Parathyroid adenoma (tissue), 2 donors: ENCODE results near the gene GPALPP1.

Experiments
- H2AFZ ChIP-seq: fragments of 300-600 bp; sonication (generic); one replicate; pipeline ENCODE4 v1.7.0; 2017; ENCODE audit warnings: antibody characterized with exemption, mild to moderate bottlenecking
- H3K27ac ChIP-seq: fragments of 300-600 bp; sonication (generic); one replicate; pipeline ENCODE4 v1.7.0; 2017
- H3K27me3 ChIP-seq: fragments of 300-600 bp; sonication (generic); one replicate; pipeline ENCODE4 v1.7.0; 2017; ENCODE audit warnings: low read length; ENCODE audit not compliant: control insufficient read depth, insufficient read depth
- H3K36me3 ChIP-seq: fragments of 300-600 bp; sonication (generic); one replicate; pipeline ENCODE4 v1.7.0; 2017; ENCODE audit warnings: low read length; ENCODE audit not compliant: control insufficient read depth, insufficient read depth
- H3K4me1 ChIP-seq: fragments of 300-600 bp; sonication (generic); one replicate; pipeline ENCODE4 v1.7.0; 2017; ENCODE audit warnings: control low read depth
- H3K4me2 ChIP-seq: fragments of 300-600 bp; sonication (generic); one replicate; pipeline ENCODE4 v1.7.0; 2017; ENCODE audit warnings: low read length
- H3K4me3 ChIP-seq: fragments of 300-600 bp; sonication (generic); one replicate; pipeline ENCODE4 v1.7.0; 2017; ENCODE audit warnings: low read depth, low read length
- H3K79me2 ChIP-seq: fragments of 300-600 bp; sonication (generic); one replicate; pipeline ENCODE4 v1.7.0; 2017; ENCODE audit warnings: control low read depth
- H3K9ac ChIP-seq: fragments of 300-600 bp; sonication (generic); one replicate; pipeline ENCODE4 v1.7.0; 2017; ENCODE audit warnings: mild to moderate bottlenecking
- H3K9me3 ChIP-seq: fragments of 300-600 bp; sonication (generic); one replicate; pipeline ENCODE4 v1.7.0; 2017; ENCODE audit warnings: low read length; ENCODE audit not compliant: control insufficient read depth
- TF ChIP-seq, protein P1 (sequence below): fragments of 300-600 bp; sonication (generic); IDR thresholded peaks from one replicate; pipeline ENCODE4 v1.7.0; 2017; ENCODE audit warnings: antibody characterized with exemption, mild to moderate bottlenecking
- donor health status: primary hyperparathyroidism.

Gene GPALPP1

DNA sequence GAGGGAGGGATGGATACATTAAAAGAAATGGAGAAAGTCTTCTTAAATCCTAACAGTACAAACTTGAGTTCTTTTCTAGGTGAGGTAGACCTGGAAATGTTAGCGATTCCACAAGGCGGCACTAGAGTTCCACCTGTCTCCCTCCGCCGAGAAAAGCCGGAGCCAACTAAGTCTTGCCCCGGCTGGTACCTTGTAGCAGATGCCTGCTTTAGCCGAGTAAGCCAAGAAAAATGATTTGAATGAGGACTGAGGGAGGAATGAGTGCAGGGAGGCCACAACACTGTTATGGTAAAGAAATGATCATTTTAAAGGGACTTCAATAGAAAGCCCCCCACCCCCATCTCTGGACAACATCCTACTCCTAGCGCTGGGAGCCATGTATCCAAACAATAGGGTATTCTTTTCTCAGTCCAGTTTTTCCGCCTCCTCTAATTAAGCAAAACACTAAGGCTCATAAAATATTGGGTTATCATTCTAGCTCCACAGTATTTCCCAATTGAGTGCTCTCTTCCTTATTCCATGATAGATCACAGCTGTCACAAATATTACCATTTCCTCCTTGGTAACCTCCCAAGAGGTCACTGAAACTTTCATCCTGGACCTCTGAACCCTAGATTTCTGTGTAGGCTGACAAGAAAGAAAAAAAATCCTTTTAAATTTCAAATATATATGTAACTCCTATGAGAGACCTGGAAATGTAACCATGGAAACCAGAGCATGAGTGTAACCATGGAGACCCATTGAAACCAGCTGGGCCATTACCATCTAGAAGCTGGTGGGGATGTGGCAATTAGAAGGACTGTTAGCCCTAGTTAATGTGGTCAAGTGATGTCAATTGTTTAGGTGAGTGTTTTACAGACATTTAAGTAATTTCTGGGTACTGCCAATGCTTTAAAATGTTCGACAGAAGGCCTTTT is 58.3 kb downstream of the GPALPP1 start:
- Histone ChIP-seq H3K4me3 (no peak overlapping the region), H3K36me3 (no peaks in the 10 kb centered on the region), H3K27me3 (no peaks in the 10 kb centered on the region), H3K27ac (no peak overlapping the region), H3K79me2 (no peaks in the 10 kb centered on the region), H3K9ac (no peak overlapping the region), H3K9me3 (no peaks in the 10 kb centered on the region), H3K4me2 (peak overlapping the region; percentile 54), H2AFZ (peak overlapping the region; percentile 77), H3K4me1 (no peaks in the 10 kb centered on the region)
- TF ChIP-seq, protein P1, sequence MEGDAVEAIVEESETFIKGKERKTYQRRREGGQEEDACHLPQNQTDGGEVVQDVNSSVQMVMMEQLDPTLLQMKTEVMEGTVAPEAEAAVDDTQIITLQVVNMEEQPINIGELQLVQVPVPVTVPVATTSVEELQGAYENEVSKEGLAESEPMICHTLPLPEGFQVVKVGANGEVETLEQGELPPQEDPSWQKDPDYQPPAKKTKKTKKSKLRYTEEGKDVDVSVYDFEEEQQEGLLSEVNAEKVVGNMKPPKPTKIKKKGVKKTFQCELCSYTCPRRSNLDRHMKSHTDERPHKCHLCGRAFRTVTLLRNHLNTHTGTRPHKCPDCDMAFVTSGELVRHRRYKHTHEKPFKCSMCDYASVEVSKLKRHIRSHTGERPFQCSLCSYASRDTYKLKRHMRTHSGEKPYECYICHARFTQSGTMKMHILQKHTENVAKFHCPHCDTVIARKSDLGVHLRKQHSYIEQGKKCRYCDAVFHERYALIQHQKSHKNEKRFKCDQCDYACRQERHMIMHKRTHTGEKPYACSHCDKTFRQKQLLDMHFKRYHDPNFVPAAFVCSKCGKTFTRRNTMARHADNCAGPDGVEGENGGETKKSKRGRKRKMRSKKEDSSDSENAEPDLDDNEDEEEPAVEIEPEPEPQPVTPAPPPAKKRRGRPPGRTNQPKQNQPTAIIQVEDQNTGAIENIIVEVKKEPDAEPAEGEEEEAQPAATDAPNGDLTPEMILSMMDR = peak; percentile 63

DNA sequence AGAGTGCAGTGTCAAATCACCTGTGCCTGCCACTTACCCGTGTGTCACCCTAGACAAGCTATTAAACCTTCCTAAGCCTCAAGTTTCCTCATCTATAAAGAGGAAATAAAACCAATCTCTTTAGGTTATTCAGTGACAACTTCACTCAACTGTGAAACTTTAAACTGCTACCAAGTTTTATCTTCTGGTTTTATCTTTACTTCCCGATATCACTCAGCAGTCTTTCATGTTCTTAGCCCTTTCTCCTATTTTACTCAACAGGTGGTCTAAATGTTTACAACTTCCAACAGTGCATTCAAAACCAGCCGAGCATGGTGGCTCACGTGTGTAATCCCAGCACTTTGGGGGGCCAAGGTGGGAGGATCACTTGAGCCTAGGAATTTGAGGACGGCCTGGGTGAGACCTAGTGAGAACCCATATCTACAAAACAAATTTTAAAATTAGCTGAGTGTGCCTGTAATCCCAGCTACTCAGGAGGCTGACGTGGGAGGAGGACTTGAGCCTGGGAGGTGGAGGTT is 59.6 kb downstream of the GPALPP1 start:
- Histone ChIP-seq H3K36me3 (no peaks in the 10 kb centered on the region), H2AFZ (no peak overlapping the region), H3K9ac (no peak overlapping the region), H3K27me3 (no peaks in the 10 kb centered on the region), H3K4me1 (no peaks in the 10 kb centered on the region), H3K79me2 (no peaks in the 10 kb centered on the region), H3K27ac (no peak overlapping the region), H3K9me3 (no peaks in the 10 kb centered on the region), H3K4me3 (no peak overlapping the region), H3K4me2 (no peak overlapping the region)
- TF ChIP-seq, protein P1 = no peak

DNA sequence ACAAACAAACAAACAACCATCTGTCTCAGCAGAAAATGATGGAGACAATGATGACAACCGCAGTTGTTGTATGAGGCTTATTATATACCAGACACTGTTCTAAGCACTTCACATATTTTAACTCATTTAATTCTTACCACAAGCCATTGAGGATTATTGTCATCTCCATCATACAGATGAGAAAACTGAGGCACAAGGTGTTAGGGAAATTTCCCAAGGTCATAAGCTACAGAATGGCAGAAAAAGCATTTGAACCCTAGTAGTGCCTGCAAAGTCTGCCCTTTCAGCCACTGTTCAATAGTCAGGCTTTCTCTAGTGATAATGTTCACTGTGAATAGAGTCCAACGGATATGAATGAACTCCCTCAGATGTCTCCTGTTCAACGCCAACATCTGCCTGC is 60.1 kb downstream of the GPALPP1 start:
- no peak overlapping the region for H3K4me3 ChIP-seq
- H3K9ac ChIP-seq = no peak overlapping the region
- H3K27ac ChIP-seq = no peak overlapping the region
- no peak overlapping the region for H3K4me2 ChIP-seq
- no peaks in the 10 kb centered on the region for H3K79me2 ChIP-seq
- H3K9me3 ChIP-seq = no peaks in the 10 kb centered on the region
- H2AFZ ChIP-seq = no peak overlapping the region
- TF ChIP-seq, protein P1 = no peak
- H3K36me3 ChIP-seq = no peaks in the 10 kb centered on the region
- no peaks in the 10 kb centered on the region for H3K4me1 ChIP-seq
- H3K27me3 ChIP-seq = no peaks in the 10 kb centered on the region

DNA sequence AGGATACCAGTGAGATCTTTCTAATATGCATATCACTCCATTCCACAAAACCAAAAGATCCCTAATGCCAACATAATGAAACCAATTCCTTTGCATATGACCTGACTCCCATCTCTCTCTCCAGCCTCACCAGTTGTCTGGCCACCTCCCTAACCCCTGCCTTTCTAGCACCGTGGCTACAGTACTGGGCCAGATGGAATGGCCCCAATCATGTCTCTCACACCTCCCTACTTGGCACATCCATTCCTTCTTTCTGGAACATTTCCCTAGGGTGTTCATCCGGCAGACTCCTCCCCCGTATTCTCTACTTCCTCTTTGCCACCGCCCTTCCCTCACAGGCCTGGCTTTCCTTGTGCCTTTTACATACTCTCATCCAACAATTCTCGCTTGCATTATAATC is 62.0 kb downstream of the GPALPP1 start:
- H3K4me3 ChIP-seq = no peak overlapping the region
- no peaks in the 10 kb centered on the region for H3K27me3 ChIP-seq
- H3K9ac ChIP-seq = no peak overlapping the region
- H3K27ac ChIP-seq = no peak overlapping the region
- no peaks in the 10 kb centered on the region for H3K79me2 ChIP-seq
- H3K36me3 ChIP-seq = no peaks in the 10 kb centered on the region
- no peak overlapping the region for H2AFZ ChIP-seq
- H3K9me3 ChIP-seq = no peaks in the 10 kb centered on the region
- TF ChIP-seq, protein P1 = no peak
- no peak overlapping the region for H3K4me2 ChIP-seq
- no peaks in the 10 kb centered on the region for H3K4me1 ChIP-seq
